H1 (cell line): Measurements from ENCODE around the gene OSBPL5. TPM values are rescaled to one million over a fixed set of nuclear protein-coding genes. Genes with fewer than 3 reads are reported as not detected.

Source experiments
- CTCF ChIA-PET: fragments of 300-600 bp; sonication (Branson Sonifier 250); formaldehyde crosslinking; loops from one replicate; lab custom pipeline; 2021; ENCODE audit not compliant: partially characterized antibody; lab: Charles Lee
- POLR2A ChIA-PET: fragments of 300-600 bp; sonication (Branson Sonifier 250); formaldehyde crosslinking; loops from one replicate; lab custom pipeline; 2021; ENCODE audit warnings: inconsistent platforms; ENCODE audit not compliant: partially characterized antibody; lab: Charles Lee
- DNase-seq, 2 experiments: peaks; one replicate each; pipeline versions ENCODE4 v3.0.0 to v3.0.0-alpha.2; 2010 to 2022; ENCODE audit warnings: low spot score in 2 of 2, low read depth in 1 of 2, mixed read lengths in 1 of 2
- FAIRE-seq: peaks from 2 replicates; lab custom pipeline; 2011; peaks lifted over from hg19 to GRCh38; lab: Jason Lieb, UNC
- H2AFZ ChIP-seq: 2 replicates; pipeline ENCODE4 v1.8.1; 2012; ENCODE audit warnings: low read length, inconsistent platforms
- H2AK5ac ChIP-seq: 2 replicates; pipeline ENCODE4 v1.6.1; 2013; ENCODE audit warnings: low read depth, low read length
- H2BK120ac ChIP-seq: replicated peaks from 2 replicates; pipeline ENCODE3; 2013; ENCODE audit warnings: low read depth, low read length, inconsistent platforms
- H2BK12ac ChIP-seq: 2 replicates; pipeline ENCODE4 v1.6.1; 2013; ENCODE audit warnings: low read depth, low read length
- H2BK15ac ChIP-seq: 2 replicates; pipeline ENCODE4 v1.6.1; 2013; ENCODE audit warnings: low read length
- H2BK20ac ChIP-seq: 2 replicates; pipeline ENCODE4 v1.6.1; 2013; ENCODE audit warnings: low read length
- H2BK5ac ChIP-seq: 2 replicates; pipeline ENCODE4 v1.6.1; 2013; ENCODE audit warnings: low read depth, low read length
- H3K14ac ChIP-seq: 2 replicates; pipeline ENCODE4 v1.6.1; 2013; ENCODE audit warnings: inconsistent platforms; ENCODE audit not compliant: insufficient read length
- H3K18ac ChIP-seq: 2 replicates; pipeline ENCODE4 v1.6.1; 2013; ENCODE audit warnings: low read length; ENCODE audit errors: extremely low read depth
- H3K23ac ChIP-seq: 2 replicates; pipeline ENCODE4 v1.6.1; 2013; ENCODE audit warnings: inconsistent platforms; ENCODE audit not compliant: insufficient read length
- H3K23me2 ChIP-seq: 2 replicates; pipeline ENCODE4 v1.6.1; 2013; ENCODE audit warnings: low read depth, low read length
- H3K27ac ChIP-seq: 2 replicates; pipeline ENCODE4 v1.6.1; 2011; ENCODE audit warnings: low read depth, low read length, inconsistent platforms
- H3K27me3 ChIP-seq, 4 experiments: replicated peaks in 1 of 4; 1 replicate in 1 of 4; 2 replicates in 3 of 4; pipeline versions ENCODE4 v1.6.1 to v1.8.1; 2011 to 2013; ENCODE audit warnings: low read length in 3 of 4, mild to moderate bottlenecking in 3 of 4, inconsistent platforms in 2 of 4, mixed read lengths in 2 of 4, moderate library complexity in 1 of 4; ENCODE audit not compliant: control insufficient read depth in 3 of 4, insufficient read depth in 3 of 4; ENCODE audit errors: extremely low read depth in 1 of 4
- H3K36me3 ChIP-seq, 4 experiments: 2 replicates each; pipeline versions ENCODE4 v1.6.1 to v1.8.1; 2011 to 2013; ENCODE audit warnings: mild to moderate bottlenecking in 4 of 4, low read length in 3 of 4, moderate library complexity in 2 of 4, control low read depth in 1 of 4, inconsistent platforms in 1 of 4; ENCODE audit not compliant: insufficient read depth in 4 of 4, control insufficient read depth in 2 of 4
- H3K4ac ChIP-seq: replicated peaks from 2 replicates; pipeline ENCODE3; 2013; ENCODE audit warnings: low read length, low read depth, mixed read lengths, inconsistent platforms; ENCODE audit not compliant: insufficient read length
- H3K4me1 ChIP-seq, 4 experiments: replicated peaks in 1 of 4; 1 replicate in 1 of 4; 2 replicates in 3 of 4; pipeline versions ENCODE4 v1.6.1 to v1.8.1; 2011 to 2013; ENCODE audit warnings: low read length in 3 of 4, inconsistent platforms in 2 of 4, mixed read lengths in 1 of 4; ENCODE audit not compliant: insufficient read depth in 4 of 4, control insufficient read depth in 3 of 4
- H3K4me2 ChIP-seq, 2 experiments: 2 replicates each; pipeline versions ENCODE4 v1.6.1 to v1.8.1; 2011 to 2013; ENCODE audit warnings: low read depth in 2 of 2, low read length in 2 of 2, control low read depth in 1 of 2, inconsistent platforms in 1 of 2, mild to moderate bottlenecking in 1 of 2; ENCODE audit not compliant: insufficient read depth in 1 of 2
- H3K4me3 ChIP-seq, 4 experiments: fragments of 200-600, 300-600 bp in 1 of 4; sonication (generic), shearing (Covaris generic), sonication (Bioruptor Twin) in 1 of 4; 2 replicates each; pipeline versions ENCODE4 v1.5.1 to v1.8.1; 2011 to 2016; ENCODE audit warnings: low read length in 4 of 4, low read depth in 3 of 4, control low read depth in 2 of 4, inconsistent platforms in 2 of 4, mild to moderate bottlenecking in 2 of 4, mixed read lengths in 1 of 4, moderate library complexity in 1 of 4; ENCODE audit not compliant: insufficient read depth in 2 of 4; ENCODE audit errors: extremely low read depth in 1 of 4
- H3K56ac ChIP-seq: replicated peaks from 2 replicates; pipeline ENCODE3; 2013; ENCODE audit warnings: low read depth, mild to moderate bottlenecking, mixed read lengths, low read length, inconsistent platforms; ENCODE audit not compliant: insufficient read length
- H3K79me1 ChIP-seq: 2 replicates; pipeline ENCODE4 v1.6.1; 2013; ENCODE audit warnings: low read depth, low read length, control low read depth
- H3K79me2 ChIP-seq, 2 experiments: 2 replicates each; pipeline versions ENCODE4 v1.6.1 to v1.8.1; 2012 to 2013; ENCODE audit warnings: low read length in 2 of 2, mild to moderate bottlenecking in 2 of 2, inconsistent platforms in 1 of 2; ENCODE audit not compliant: insufficient read depth in 2 of 2, control insufficient read depth in 1 of 2
- H3K9ac ChIP-seq, 4 experiments: replicated peaks in 1 of 4; 1 replicate in 1 of 4; 2 replicates in 3 of 4; pipeline versions ENCODE4 v1.6.1 to v1.8.1; 2011 to 2013; ENCODE audit warnings: low read depth in 3 of 4, low read length in 3 of 4, control low read depth in 2 of 4, mild to moderate bottlenecking in 2 of 4, moderate library complexity in 2 of 4, inconsistent platforms in 1 of 4; ENCODE audit errors: extremely low read depth in 1 of 4
- H3K9me3 ChIP-seq, 2 experiments: 2 replicates each; pipeline versions ENCODE4 v1.6.1 to v1.8.1; 2012 to 2013; ENCODE audit warnings: mild to moderate bottlenecking in 2 of 2, moderate library complexity in 2 of 2, control low read depth in 1 of 2, inconsistent platforms in 1 of 2, low read depth in 1 of 2, low read length in 1 of 2, mixed read lengths in 1 of 2; ENCODE audit not compliant: insufficient read depth in 2 of 2
- H4K20me1 ChIP-seq, 2 experiments: replicated peaks in 1 of 2; 2 replicates each; pipeline versions ENCODE3 to v1.8.1; 2011 to 2013; ENCODE audit warnings: inconsistent platforms in 2 of 2, low read length in 2 of 2, mild to moderate bottlenecking in 1 of 2; ENCODE audit not compliant: insufficient read depth in 2 of 2, control insufficient read depth in 1 of 2
- H4K5ac ChIP-seq: 2 replicates; pipeline ENCODE4 v1.6.1; 2013; ENCODE audit warnings: low read length, low read depth, mixed read lengths, inconsistent platforms; ENCODE audit not compliant: insufficient read length
- H4K8ac ChIP-seq: 2 replicates; pipeline ENCODE4 v1.8.0; 2013; ENCODE audit warnings: mild to moderate bottlenecking, moderate library complexity, low read length, inconsistent platforms; ENCODE audit not compliant: insufficient read depth; ENCODE audit errors: extremely low read depth
- H4K91ac ChIP-seq: replicated peaks from 2 replicates; pipeline ENCODE3; 2013; ENCODE audit warnings: low read length, mixed read lengths, inconsistent platforms; ENCODE audit not compliant: insufficient read length
- EZH2 ChIP-seq: fragments of 200-600 bp; sonication (generic); IDR thresholded peaks from 2 replicates; pipeline ENCODE4 v1.7.1; 2012; ENCODE audit warnings: low read depth, mild to moderate bottlenecking, moderate library complexity, low read length, inconsistent platforms; ENCODE audit not compliant: severe bottlenecking
- GABPA ChIP-seq: IDR thresholded peaks from 2 replicates; pipeline ENCODE4 v1.6.1; 2011; ENCODE audit warnings: mild to moderate bottlenecking, low read length, moderate library complexity, borderline replicate concordance; ENCODE audit not compliant: insufficient read depth
- SIN3A ChIP-seq, 2 experiments: IDR thresholded peaks in 1 of 2; conservative IDR thresholded peaks in 1 of 2; 2 replicates each; pipeline ENCODE4 v1.6.1; 2011 to 2012; ENCODE audit warnings: low read length in 2 of 2, improper control_type of control experiment in 1 of 2, low read depth in 1 of 2, mild to moderate bottlenecking in 1 of 2
- TAF1 ChIP-seq: IDR thresholded peaks from 2 replicates; pipeline ENCODE4 v1.6.1; 2011; ENCODE audit warnings: mild to moderate bottlenecking, low read depth, low read length
- WGBS, 2 experiments: shearing (Covaris generic) in 1 of 2; methylation state at CpG; one replicate each; pipeline versions ENCODE4 v1.1.6 to v1.1.7; 2013 to 2015; ENCODE audit warnings: low lambda C conversion rate in 2 of 2, mixed read lengths in 2 of 2, inconsistent platforms in 1 of 2, low coverage in 1 of 2, missing lambda C conversion rate in 1 of 2; ENCODE audit not compliant: insufficient replicate concordance in 2 of 2, insufficient coverage in 1 of 2, insufficient read length in 1 of 2; ENCODE audit errors: extremely low coverage in 1 of 2, missing lambda C conversion rate in 1 of 2; 5-methylcytosine and 5-hydroxymethylcytosine counted together
- polyA plus RNA-seq, 7 experiments: library from polyadenylated mRNA; depleted of rRNA in 3 of 7; stranded (reverse) in 5 of 7; unstranded in 2 of 7; fragments of >200 nt in 5 of 7; fragments of 200-250 nt in 2 of 7; gene quantifications; 1 replicate in 5 of 7; 2 replicates in 1 of 7; 4 replicates in 1 of 7; pipeline versions ENCODE4 v1.2.1 to v1.2.3, GENCODE V29; 2011 to 2013; ENCODE audit warnings: missing spikeins in 2 of 7, mixed read lengths in 2 of 7
- total RNA-seq: library from RNA; stranded (reverse); fragmentation: NEBNext Ultra II Directional; extraction: Animal tissue kit (Norgen Biotek cat#: 25700); gene quantifications from 2 replicates; pipeline ENCODE4 v1.2.1, GENCODE V29; 2021

The OSBPL5 gene
- total and polyA plus RNA-seq, 2 of the 8 experiments (the other 6 are each of a cell fraction or from before 2014, with no cell fraction given): 3.4 to 9.9 TPM

GRCh38 chr11:3184732-3185347 lies 19.7 kb upstream of the OSBPL5 start:
- Histone ChIP-seq H2AK5ac (no peak overlapping the region), H3K4me2 (no peak overlapping the region), H2BK12ac (no peak overlapping the region), H3K14ac (no peak overlapping the region), H4K91ac (no peak overlapping the region), H3K27me3 (no peaks in the 10 kb centered on the region), H4K8ac (no peak overlapping the region), H3K27ac (no peak overlapping the region), H3K23ac (no peak overlapping the region), H3K36me3 (no peaks in the 10 kb centered on the region), H3K9me3 (0 out of 4 replicates have a peak, but pooled peaks cover 0 to 2% of the 10 kb centered on the region in 2 experiments), H3K79me2 (no peaks in the 10 kb centered on the region), H4K20me1 (no peaks in the 10 kb centered on the region), H3K56ac (no peak overlapping the region), H3K79me1 (no peaks in the 10 kb centered on the region), H2AFZ (peak overlapping the region; percentile 71; the same call in 1 of the 2 replicates), H3K4ac (no peak overlapping the region), H3K18ac (no peak overlapping the region), H3K23me2 (peaks cover 3% of the 10 kb centered on the region), H3K4me1 (peaks cover 5 to 14% (median 10%) of the 10 kb centered on the region in 4 experiments), H2BK5ac (no peak overlapping the region), H2BK120ac (no peak overlapping the region), H4K5ac (no peak overlapping the region), H3K9ac (no peak overlapping the region), H3K4me3 (no peak overlapping the region), H2BK20ac (no peak overlapping the region), H2BK15ac (no peak overlapping the region)
- WGBS, 2 experiments: 87% methylated on average over 11 of the region's 11 CpGs; no CpG with 5 or more reads in 1 of the 2 experiments
- POLR2A ChIA-PET: interaction anchor here (0.7 kb wide), 1 partner anchor 39 kb away, joined by 3 read pairs; no protein-coding TSS in a partner anchor
- CTCF ChIA-PET: interaction anchor here (1.2 to 1.6 kb wide), 2 partner anchors 19 to 36 kb away, joined by 4 to 5 read pairs; no protein-coding TSS in a partner anchor
- FAIRE-seq (no peak), DNase-seq (no peak)
- no peak for TF ChIP-seq GABPA
- TF ChIP-seq EZH2: no peak
- TF ChIP-seq SIN3A (conservative IDR thresholded peaks at IDR 0.05 in 1 of 2, IDR thresholded peaks at IDR 0.05 in 1 of 2; ENCODE audit: low read depth in 1 of 2, low read length in 2 of 2): no peak
- TF ChIP-seq TAF1: no peak
